Endothelial cell of umbilical vein (primary cell): ENCODE data around the gene CCR1. TPM values are rescaled to one million over a fixed set of nuclear protein-coding genes. Genes with fewer than 3 reads are reported as not detected.

Experiments
- BruUV-seq: library from RNA; stranded (reverse); fragments of 400-500 nt; replicated peaks from 2 replicates; lab custom pipeline; 2021; lab: Mats Ljungman, UMichigan
- CTCF ChIA-PET: fragments of 300-600, 350-600 bp; sonication (Branson Sonifier 250); formaldehyde crosslinking; loops from one replicate; lab custom pipeline; 2021; ENCODE audit warnings: antibody characterized with exemption, inconsistent platforms; lab: Charles Lee
- POLR2A ChIA-PET: fragments of 300-600, 350-600 bp; sonication (Branson Sonifier 250); formaldehyde crosslinking; loops from one replicate; lab custom pipeline; 2021; ENCODE audit warnings: antibody characterized with exemption, inconsistent platforms; lab: Charles Lee
- DNase-seq: peaks from one replicate; pipeline ENCODE4 v3.0.0-alpha.2; 2011; ENCODE audit warnings: low read depth, low spot score
- FAIRE-seq: peaks from 2 replicates; lab custom pipeline; 2011; peaks lifted over from hg19 to GRCh38; lab: Jason Lieb, UNC
- H2AFZ ChIP-seq: 2 replicates; pipeline ENCODE4 v1.6.0; 2012; ENCODE audit warnings: low read depth, low read length, control low read depth, inconsistent platforms
- H3K27ac ChIP-seq: 2 replicates; pipeline ENCODE4 v1.5.1; 2011; ENCODE audit warnings: low read depth, mild to moderate bottlenecking, control low read depth, low read length, moderate library complexity; ENCODE audit not compliant: insufficient read depth
- H3K27me3 ChIP-seq, 2 experiments: 2 replicates each; pipeline versions ENCODE4 v1.6.0 to v1.6.1; 2011; ENCODE audit warnings: low read length in 2 of 2, mixed read lengths in 1 of 2; ENCODE audit not compliant: control insufficient read depth in 2 of 2, insufficient read depth in 2 of 2
- H3K36me3 ChIP-seq, 2 experiments: 2 replicates in 1 of 2; 3 replicates in 1 of 2; pipeline ENCODE4 v1.5.1; 2011; ENCODE audit warnings: low read length in 2 of 2, mild to moderate bottlenecking in 1 of 2, moderate library complexity in 1 of 2; ENCODE audit not compliant: control insufficient read depth in 2 of 2, insufficient read depth in 2 of 2; ENCODE audit errors: extremely low read depth in 1 of 2
- H3K4me1 ChIP-seq: 3 replicates; pipeline ENCODE4 v1.5.1; 2011; ENCODE audit warnings: mild to moderate bottlenecking, low read length; ENCODE audit not compliant: control insufficient read depth, insufficient read depth; ENCODE audit errors: extremely low read depth
- H3K4me2 ChIP-seq: 2 replicates; pipeline ENCODE4 v1.6.1; 2011; ENCODE audit warnings: low read length, control low read depth, mixed read lengths; ENCODE audit not compliant: insufficient read depth
- H3K4me3 ChIP-seq, 3 experiments: fragments of 200-600 bp in 1 of 3; sonication (generic), shearing (Covaris generic) in 1 of 3; replicated peaks in 1 of 3; 2 replicates each; pipeline ENCODE4 v1.5.1; 2011 to 2016; ENCODE audit warnings: control low read depth in 3 of 3, low read length in 3 of 3, mild to moderate bottlenecking in 2 of 3, inconsistent platforms in 1 of 3, low read depth in 1 of 3, moderate library complexity in 1 of 3; ENCODE audit not compliant: insufficient read depth in 1 of 3
- H3K79me2 ChIP-seq: 2 replicates; pipeline ENCODE4 v1.6.0; 2012; ENCODE audit warnings: low read length, inconsistent platforms; ENCODE audit not compliant: control insufficient read depth, insufficient read depth
- H3K9ac ChIP-seq: replicated peaks from 2 replicates; pipeline ENCODE3; 2011; ENCODE audit warnings: low read length, control low read depth; ENCODE audit not compliant: insufficient read depth; ENCODE audit errors: extremely low read depth
- H3K9me1 ChIP-seq: replicated peaks from 3 replicates; pipeline ENCODE4 v1.6.0; 2011; ENCODE audit warnings: mild to moderate bottlenecking, low read length; ENCODE audit not compliant: control insufficient read depth, insufficient read depth; ENCODE audit errors: extremely low read depth
- H3K9me3 ChIP-seq: replicated peaks from 2 replicates; pipeline ENCODE4 v1.5.1; 2012; ENCODE audit warnings: low read length, inconsistent platforms; ENCODE audit not compliant: control insufficient read depth, insufficient read depth
- H4K20me1 ChIP-seq: replicated peaks from 2 replicates; pipeline ENCODE3; 2011; ENCODE audit warnings: mild to moderate bottlenecking, low read length; ENCODE audit not compliant: control insufficient read depth, insufficient read depth; ENCODE audit errors: extremely low read depth
- EZH2 ChIP-seq: IDR thresholded peaks from 2 replicates; pipeline ENCODE4 v1.6.1; 2012; ENCODE audit warnings: borderline replicate concordance, low read depth, mild to moderate bottlenecking, moderate library complexity, low read length, inconsistent platforms; ENCODE audit not compliant: severe bottlenecking
- FOS ChIP-seq: IDR thresholded peaks from 2 replicates; pipeline ENCODE4 v1.6.1; 2011; ENCODE audit warnings: mild to moderate bottlenecking, low read length, moderate library complexity, borderline replicate concordance; ENCODE audit not compliant: insufficient read depth
- GATA2 ChIP-seq: IDR thresholded peaks from 2 replicates; pipeline ENCODE4 v1.7.0; 2011; ENCODE audit warnings: low read depth, mild to moderate bottlenecking, moderate library complexity, mixed read lengths, low read length; ENCODE audit not compliant: insufficient read length, insufficient read depth
- JUN ChIP-seq: IDR thresholded peaks from 2 replicates; pipeline ENCODE4 v1.6.1; 2011; ENCODE audit warnings: borderline replicate concordance, low read depth; ENCODE audit not compliant: insufficient read length, insufficient read depth
- MAX ChIP-seq: IDR thresholded peaks from 2 replicates; pipeline ENCODE4 v1.6.1; 2011; ENCODE audit not compliant: insufficient read depth, insufficient read length
- MYC ChIP-seq: IDR thresholded peaks from one replicate; pipeline ENCODE4 v1.6.1; 2011; ENCODE audit warnings: mild to moderate bottlenecking, low read depth, low read length
- POLR2A ChIP-seq: IDR thresholded peaks from 2 replicates; pipeline ENCODE4 v1.6.1; 2012; ENCODE audit warnings: low read depth, mild to moderate bottlenecking, control low read depth, low read length
- POLR2AphosphoS5 ChIP-seq: IDR thresholded peaks from 2 replicates; pipeline ENCODE4 v1.6.1; 2012; ENCODE audit warnings: low read depth, mild to moderate bottlenecking, control low read depth, low read length, moderate library complexity; ENCODE audit not compliant: insufficient read depth
- dilution Hi-C: fragments of 300-500 bp; cut with MboI; formaldehyde crosslinking; loops from one replicate; pipeline ENCODE4 v1.15.0; 2019; ENCODE audit warnings: low sequenced_read_pairs; ENCODE audit not compliant: extremely low pct_ligation_motif_present
- intact Hi-C: fragments of 100-400 bp; cut with micrococcal nuclease; formaldehyde crosslinking; loops from one replicate; pipeline ENCODE4 v1.10.0; 2022
- polyA plus RNA-seq, 4 experiments: library from polyadenylated mRNA; depleted of rRNA in 3 of 4; stranded (reverse) in 3 of 4; unstranded in 1 of 4; fragments of >200 nt; gene quantifications; 2 replicates each; pipeline versions ENCODE4 v1.2.1 to v1.2.3, GENCODE V29; 2011 to 2012; ENCODE audit warnings: missing spikeins in 1 of 4
- total RNA-seq: library from RNA; stranded (reverse); gene quantifications from 2 replicates; pipeline ENCODE4 v1.2.3, GENCODE V29; 2021
- TF ChIP-seq, protein P1 (sequence below), 2 donors: IDR thresholded peaks; 1 replicate in 1 of 2; 2 replicates in 1 of 2; pipeline ENCODE4 v1.5.1; 2011; ENCODE audit warnings: low read length in 2 of 2, mild to moderate bottlenecking in 2 of 2, moderate library complexity in 2 of 2, control low read depth in 1 of 2, inconsistent platforms in 1 of 2, low read depth in 1 of 2; ENCODE audit not compliant: insufficient read depth in 1 of 2; ENCODE audit errors: extremely low read depth in 1 of 2

Gene CCR1
- total and polyA plus RNA-seq, 2 donors (not counting 3 experiments of a cell fraction or from before 2014, with no cell fraction given), result not detected

DNA sequence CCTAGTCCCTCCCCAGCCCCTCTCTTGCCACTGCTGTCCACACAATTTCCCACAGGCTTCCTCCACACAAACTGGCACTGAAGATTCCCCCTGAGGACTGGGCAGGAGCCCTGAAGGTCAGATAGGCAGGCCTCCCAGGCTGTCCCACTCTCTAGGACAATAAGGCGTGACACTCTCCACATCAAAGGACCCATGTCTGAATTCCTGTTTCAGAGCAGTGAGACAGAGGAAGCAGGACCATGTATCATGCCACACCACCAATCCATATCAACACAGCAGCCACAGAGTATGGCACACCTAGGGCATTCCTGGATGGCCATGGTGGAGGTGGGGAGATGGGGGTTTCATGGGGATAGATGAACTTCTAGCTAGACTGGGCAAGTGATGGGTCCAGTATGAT lies 13.8 kb upstream of the CCR1 start:
- Histone ChIP-seq H3K9me3 (no peaks in the 10 kb centered on the region), H3K9ac (no peak overlapping the region), H3K36me3 (no peaks in the 10 kb centered on the region), H3K9me1 (no peaks in the 10 kb centered on the region), H3K27me3 (no peaks in the 10 kb centered on the region), H2AFZ (no peak overlapping the region), H4K20me1 (no peaks in the 10 kb centered on the region), H3K4me3 (no peak overlapping the region), H3K79me2 (no peaks in the 10 kb centered on the region), H3K4me1 (no peaks in the 10 kb centered on the region), H3K4me2 (no peak overlapping the region), H3K27ac (no peak overlapping the region)
- ChIA-PET CTCF (no interaction called here), POLR2A (no interaction called here)
- intact Hi-C loops, result no loop called here
- no TSS peak for BruUV-seq
- dilution Hi-C loops, result no loop called here
- DNase-seq (no peak), FAIRE-seq (no peak)
- TF ChIP-seq, protein P1, sequence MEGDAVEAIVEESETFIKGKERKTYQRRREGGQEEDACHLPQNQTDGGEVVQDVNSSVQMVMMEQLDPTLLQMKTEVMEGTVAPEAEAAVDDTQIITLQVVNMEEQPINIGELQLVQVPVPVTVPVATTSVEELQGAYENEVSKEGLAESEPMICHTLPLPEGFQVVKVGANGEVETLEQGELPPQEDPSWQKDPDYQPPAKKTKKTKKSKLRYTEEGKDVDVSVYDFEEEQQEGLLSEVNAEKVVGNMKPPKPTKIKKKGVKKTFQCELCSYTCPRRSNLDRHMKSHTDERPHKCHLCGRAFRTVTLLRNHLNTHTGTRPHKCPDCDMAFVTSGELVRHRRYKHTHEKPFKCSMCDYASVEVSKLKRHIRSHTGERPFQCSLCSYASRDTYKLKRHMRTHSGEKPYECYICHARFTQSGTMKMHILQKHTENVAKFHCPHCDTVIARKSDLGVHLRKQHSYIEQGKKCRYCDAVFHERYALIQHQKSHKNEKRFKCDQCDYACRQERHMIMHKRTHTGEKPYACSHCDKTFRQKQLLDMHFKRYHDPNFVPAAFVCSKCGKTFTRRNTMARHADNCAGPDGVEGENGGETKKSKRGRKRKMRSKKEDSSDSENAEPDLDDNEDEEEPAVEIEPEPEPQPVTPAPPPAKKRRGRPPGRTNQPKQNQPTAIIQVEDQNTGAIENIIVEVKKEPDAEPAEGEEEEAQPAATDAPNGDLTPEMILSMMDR (IDR thresholded peaks at IDR 0.05; ENCODE audit: extremely low read depth in 1 of 2, insufficient read depth in 1 of 2, low read depth in 1 of 2, low read length in 2 of 2), result no peak
- no peak for TF ChIP-seq MYC
- TF ChIP-seq FOS, result no peak
- TF ChIP-seq POLR2A, result no peak
- no peak for TF ChIP-seq GATA2
- TF ChIP-seq MAX, result no peak
- TF ChIP-seq JUN, result no peak
- no peak for TF ChIP-seq POLR2AphosphoS5
- no peak for TF ChIP-seq EZH2
